ENCODE data around the gene NDUFAF2.
"Not testable (repeated sequence)": the region's sequence is repeated elsewhere in the genome, so short reads cannot be mapped to it uniquely, and the experiment has no call there.

Gene NDUFAF2

DNA sequence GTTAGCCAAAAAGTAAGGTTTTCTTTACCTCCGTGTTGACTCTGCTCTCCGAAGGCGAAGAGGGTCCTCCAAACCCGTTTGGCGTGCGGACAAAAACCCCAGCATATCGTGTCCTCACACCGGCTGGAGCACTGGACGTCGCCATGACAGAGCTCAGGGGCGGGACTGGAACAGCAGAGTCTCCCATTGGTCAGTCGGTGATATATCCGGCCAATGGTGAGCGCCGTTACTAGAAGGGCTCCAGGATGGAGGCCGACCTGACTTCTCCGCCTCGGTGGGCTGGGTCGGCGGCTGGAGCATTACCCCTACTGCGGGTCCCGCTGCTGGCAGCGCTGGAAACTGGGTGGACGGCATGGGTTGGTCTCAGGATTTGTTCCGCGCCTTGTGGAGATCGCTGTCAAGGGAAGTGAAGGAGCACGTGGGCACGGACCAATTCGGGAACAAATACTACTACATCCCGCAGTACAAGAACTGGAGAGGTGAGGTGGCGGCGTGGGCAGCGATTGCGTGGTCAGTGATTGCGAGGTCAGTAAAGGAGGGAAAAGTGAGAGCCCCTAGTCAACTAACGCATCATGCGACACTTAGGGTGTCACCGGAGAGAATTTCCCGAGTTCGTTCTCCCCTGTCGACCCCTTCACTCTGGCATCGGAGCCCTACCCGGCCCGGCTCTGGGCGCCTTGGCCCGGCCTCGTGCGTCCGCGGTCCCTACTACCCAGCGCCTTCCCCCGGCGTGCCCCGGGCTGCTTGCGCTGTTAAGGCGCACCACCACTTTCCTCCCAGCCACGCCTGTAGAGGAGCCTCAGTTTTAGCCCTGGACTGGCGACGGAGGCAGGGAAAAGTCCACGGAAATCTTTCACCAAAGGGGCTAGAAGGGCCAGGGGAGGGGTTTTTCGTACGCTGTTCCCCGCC is at the start of gene NDUFAF2, which contains the start of gene ERCC8:
Gene NDUFAF2 (plus strand): TSS at position 302 of the 909 bp plus-strand sequence. CDS start 51 bp downstream, at position 353.
Gene ERCC8 (minus strand): TSS at position 167 of the 909 bp plus-strand sequence. CDS start 62 bp downstream, at position 105.
- in situ Hi-C loops (cut with MboI; ENCODE audit: low sequenced_read_pairs), result no loop called here

DNA sequence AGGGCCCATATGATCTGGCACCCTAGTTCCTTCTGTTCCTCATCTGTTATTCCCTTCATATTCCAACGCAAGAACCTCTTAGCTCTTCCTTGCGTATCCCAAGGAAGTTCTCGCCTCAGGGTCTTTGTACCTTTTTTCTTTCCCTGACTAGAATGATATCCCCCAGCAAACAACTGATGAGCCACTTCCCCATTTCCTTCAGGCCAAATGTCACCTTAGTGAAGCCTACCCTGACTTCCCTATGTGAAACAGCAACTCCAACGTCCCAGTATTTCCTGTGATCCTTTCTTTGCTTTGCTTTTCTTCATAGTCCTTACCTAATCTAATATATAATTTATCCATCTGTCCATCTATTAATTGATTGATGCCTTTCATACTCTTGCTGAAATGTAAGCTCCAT is 48.0 kb upstream of the NDUFAF2 start:
- in situ Hi-C loops (cut with MboI; ENCODE audit: low sequenced_read_pairs), result no loop called here

DNA sequence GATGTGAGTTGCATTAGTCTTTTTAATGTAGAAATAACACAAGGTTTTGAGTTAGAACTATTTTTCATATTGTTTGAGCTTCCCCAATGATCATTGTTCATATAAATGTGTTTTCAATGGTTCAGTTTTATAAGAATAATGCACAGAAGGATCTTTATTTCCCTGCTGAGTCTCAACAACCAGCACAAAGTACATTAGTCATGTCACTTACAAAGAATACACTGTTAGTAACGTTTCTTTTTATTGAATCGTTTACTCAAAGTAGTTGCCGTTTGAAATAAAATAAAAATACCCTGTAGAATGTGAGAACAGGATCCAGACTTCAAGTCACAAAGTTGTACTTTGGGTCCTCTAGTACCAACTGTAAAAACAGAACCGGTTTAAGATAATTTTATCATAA is 41.6 kb upstream of the NDUFAF2 start:
- in situ Hi-C loops (cut with MboI; ENCODE audit: low sequenced_read_pairs), result no loop called here

DNA sequence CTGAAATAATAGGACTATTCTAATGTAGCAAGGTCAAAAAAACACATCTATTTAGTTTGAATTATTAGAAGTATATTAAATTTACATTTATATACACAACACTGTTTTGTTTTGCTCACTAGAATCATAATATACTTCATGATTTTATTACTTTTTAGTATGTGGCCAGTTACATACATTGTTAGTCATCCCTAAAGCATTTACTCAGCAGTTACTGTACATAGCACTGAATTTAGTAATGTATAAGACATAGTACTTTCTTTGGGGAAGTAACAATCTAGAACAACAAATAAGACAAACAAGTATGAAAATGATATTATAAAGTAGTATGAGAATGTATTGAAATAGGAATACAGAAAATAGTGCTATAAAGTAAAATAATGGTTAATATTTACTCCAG is 28.4 kb upstream of the NDUFAF2 start:
- in situ Hi-C loops (cut with MboI; ENCODE audit: low sequenced_read_pairs), result no loop called here

DNA sequence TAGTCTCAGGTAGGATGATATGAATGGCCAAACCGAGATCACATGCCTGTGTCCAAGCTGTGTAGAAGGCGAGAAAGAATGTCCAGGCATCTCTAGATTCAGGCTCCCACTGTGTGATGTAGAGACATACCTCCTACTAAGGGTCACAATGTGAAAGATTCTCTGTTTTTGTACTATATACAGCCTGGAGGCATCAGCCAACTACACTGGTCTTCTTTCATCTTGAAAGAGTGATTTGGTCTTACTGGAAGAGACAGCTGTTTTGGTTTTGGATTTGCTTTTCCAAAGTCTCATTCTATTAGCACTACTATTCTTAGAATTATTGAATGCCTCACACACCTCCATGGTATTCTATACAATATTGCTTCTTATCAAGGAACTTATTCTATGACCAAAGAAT is 26.5 kb upstream of the NDUFAF2 start:
- in situ Hi-C loops (cut with MboI; ENCODE audit: low sequenced_read_pairs), result no loop called here

DNA sequence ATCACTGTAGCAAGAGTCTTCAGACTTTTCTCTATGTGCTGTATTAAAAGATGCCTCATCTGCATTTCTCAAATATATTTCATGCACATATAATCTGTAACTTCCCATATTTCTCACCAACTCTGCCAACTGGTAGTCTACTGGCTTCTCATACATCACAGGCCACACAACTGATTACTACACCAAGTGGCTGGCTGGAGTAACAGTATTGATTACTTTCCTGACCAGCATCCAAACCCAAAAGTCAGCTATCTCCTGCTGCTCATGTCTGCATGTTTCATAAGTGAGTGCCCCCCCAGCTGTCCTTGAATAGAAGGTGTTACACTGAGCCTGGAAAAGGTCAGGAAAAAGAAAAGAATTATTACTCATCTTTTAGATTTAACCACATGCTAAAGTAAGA is 17.6 kb upstream of the NDUFAF2 start:
- in situ Hi-C loops (cut with MboI; ENCODE audit: low sequenced_read_pairs), result no loop called here

GRCh38 chr5:60929024-60929423 is 16.0 kb upstream of the NDUFAF2 start:
- in situ Hi-C loops (cut with MboI; ENCODE audit: low sequenced_read_pairs), result no loop called here

DNA sequence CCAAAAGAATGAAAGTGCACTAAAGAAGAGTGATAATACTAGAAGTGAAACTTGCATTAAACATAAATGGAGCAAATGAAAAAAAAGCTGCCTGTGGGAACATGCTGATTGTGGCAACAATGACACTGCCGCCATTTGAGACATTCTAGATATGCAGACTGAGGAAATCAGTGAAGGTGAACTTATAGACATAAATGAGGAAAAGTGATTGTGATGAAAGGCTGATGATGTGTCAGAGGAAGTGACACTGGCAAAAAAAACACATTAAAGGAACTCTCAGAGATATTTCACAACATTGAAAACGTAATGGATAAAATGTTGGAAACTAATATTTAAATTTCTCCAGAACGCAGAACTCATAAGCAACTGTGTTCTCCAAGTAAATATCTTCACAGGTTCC is 1.4 kb upstream of the NDUFAF2 start:
- in situ Hi-C loops (cut with MboI; ENCODE audit: low sequenced_read_pairs), result no loop called here

GRCh38 chr5:60945813-60946187 is 795 bp downstream of the NDUFAF2 start:
- in situ Hi-C loops (cut with MboI; ENCODE audit: low sequenced_read_pairs), result no loop called here

DNA sequence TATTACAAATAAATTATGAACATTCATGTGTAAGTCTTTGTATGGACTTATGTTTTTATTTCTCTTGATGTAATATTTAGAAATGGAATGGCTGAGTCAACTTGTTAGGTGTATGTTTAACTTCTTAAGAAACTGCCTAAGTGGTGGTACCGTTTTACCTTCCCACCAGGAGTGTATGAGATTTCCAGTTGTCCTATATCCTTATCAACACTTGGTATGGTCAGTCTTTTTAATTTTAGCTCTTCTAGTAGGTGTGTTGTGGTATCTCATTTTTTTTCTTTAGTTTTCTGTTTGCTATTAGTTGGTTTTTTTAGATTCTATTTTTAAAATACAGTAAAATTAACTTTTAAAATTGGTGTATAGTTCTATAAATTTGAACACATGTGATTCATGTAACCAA is 3.7 kb downstream of the NDUFAF2 start:
- in situ Hi-C loops (cut with MboI; ENCODE audit: low sequenced_read_pairs), result no loop called here

- in situ Hi-C loops (cut with MboI; ENCODE audit: low sequenced_read_pairs), result no loop called here
Measured at GRCh38 chr5:60955239-60955638, 10.2 kb downstream of the NDUFAF2 start.

DNA sequence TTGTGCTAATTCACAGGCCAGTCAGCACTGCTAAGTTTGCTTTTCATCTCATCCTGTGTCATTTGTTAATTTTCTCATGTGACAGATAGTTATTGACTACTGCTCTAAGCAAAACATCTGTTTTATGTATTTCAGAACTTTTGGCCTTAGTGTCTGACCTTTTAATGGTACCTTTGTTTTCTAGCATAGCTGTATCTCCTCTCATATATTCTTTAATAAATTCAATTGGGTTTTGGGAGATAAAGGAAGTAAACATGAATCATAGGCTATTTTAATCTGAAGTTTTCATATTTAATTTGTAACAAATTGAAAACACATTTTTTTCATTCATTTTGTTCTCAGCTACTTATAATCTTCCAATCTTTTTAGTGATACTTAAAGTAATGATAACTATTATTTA is 13.1 kb downstream of the NDUFAF2 start:
- in situ Hi-C loops (cut with MboI; ENCODE audit: low sequenced_read_pairs), result no loop called here

DNA sequence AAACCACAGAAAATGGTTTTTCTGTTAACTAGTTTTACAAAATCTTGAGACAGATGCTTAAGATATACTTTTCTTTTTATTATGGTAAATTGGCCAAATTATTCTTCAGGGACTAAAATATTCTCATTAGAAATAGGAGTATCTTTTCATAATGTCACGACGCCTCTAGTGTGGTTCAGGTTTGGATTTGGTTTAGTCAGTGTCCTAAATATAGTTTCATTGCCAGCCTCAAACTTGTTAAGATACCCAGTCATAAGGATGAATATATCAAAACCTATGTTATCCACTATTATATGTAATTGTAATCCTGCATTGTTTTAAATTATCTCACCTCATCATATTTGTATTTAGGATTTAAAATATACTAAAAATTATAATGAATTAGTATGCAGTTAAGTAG is 13.7 kb downstream of the NDUFAF2 start:
- in situ Hi-C loops (cut with MboI; ENCODE audit: low sequenced_read_pairs), result no loop called here

- in situ Hi-C loops (cut with MboI; ENCODE audit: low sequenced_read_pairs), result no loop called here
Measured at GRCh38 chr5:60959156-60959555, 14.2 kb downstream of the NDUFAF2 start.

DNA sequence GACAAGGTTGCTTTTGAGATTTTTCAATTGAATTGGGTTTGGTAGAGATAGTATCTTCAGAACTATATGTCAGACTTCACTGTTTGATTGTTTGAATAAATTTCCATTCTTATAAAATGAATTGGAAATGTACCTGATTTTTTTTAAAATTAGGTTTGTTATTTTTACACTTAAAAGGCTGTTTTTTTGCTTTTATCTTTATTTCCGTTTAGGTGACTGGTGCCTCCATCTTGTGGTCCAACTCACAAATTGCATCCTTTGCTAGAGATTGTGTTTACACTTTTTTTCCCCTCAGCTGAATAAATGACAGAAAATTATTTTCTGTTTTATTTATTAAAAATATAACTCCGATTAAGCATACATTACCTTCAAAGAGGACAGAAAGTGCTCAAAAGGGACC is 15.6 kb downstream of the NDUFAF2 start:
- in situ Hi-C loops (cut with MboI; ENCODE audit: low sequenced_read_pairs), result no loop called here

- in situ Hi-C loops (cut with MboI; ENCODE audit: low sequenced_read_pairs), result no loop called here
Measured at GRCh38 chr5:60961685-60962084, 16.7 kb downstream of the NDUFAF2 start.

DNA sequence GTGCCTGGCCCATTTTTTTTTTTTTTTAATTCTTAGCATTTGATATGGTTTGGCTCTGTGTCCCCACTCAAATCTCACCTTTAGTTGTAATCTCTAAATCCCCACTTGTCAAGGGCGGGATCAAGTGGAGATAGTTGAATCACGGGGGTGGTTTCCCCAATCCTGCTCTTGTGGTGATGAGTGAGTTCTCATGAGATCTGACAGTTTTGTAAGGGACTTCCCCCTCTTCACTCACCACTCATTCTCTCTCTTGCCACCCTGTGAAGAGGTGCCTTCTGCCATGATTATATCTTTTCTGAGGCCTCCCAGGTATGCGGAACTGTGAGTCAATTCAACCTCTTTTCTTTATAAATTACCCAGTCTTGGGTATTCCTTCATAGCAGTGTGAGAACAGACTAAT is 27.2 kb downstream of the NDUFAF2 start:
- in situ Hi-C loops (cut with MboI; ENCODE audit: low sequenced_read_pairs), result no loop called here

DNA sequence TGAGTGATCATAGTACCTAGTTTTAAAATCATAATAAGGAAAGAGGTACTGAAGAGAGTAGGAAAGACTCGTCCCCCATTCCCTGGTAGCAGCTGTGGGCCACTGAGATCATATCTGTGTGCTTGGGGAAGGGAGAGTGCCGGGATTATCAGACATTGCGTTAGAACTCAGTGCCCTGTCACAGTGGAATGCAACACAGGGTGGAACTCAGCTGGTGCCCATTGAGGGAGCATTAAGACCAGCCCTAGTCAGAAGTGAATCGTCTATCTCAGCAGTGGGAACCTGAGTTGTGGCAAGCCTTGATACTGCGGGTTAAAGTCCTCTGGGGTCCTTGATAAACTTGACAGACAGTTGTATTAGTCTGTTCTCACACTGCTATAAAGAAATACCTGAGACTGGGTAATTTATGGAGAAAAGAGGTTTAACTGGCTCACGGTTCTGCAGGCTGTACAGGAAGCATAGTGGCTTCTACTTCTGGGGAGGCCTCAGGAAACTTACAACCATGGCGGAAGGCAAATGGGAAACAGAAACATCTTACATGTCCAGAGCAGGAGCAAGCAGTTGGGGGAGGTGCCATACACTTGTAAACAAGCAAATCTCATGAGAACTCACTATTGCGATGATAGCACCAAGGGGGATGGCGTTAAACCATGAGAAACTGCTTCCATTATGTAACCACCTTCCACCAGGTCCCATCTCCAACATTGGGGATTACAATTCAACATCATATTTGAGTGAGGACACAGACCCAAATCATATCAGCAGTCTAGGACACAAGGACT is 33.1 kb downstream of the NDUFAF2 start:
- in situ Hi-C loops (cut with MboI; ENCODE audit: low sequenced_read_pairs), result no loop called here

- in situ Hi-C loops (cut with MboI; ENCODE audit: low sequenced_read_pairs), result no loop called here
Measured at GRCh38 chr5:60978968-60979367, 34.0 kb downstream of the NDUFAF2 start.

DNA sequence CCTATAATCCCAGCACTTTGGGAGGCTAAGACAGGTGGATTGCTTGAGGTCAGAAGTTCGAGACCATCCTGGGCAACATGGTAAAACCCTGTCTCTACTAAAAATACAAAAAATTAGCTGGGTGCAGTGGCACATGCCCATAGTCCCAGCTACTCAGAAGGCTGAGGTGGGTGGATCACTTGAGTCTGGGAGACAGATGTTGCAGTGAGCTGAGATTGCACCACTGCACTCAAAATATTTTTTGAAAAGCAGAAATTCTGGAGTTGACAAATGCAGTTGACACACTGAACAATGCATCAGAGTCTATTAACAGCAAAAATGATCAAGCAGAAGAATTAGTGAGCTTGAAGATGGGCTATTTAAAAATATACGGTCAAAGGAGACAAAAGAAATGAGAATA is 35.5 kb downstream of the NDUFAF2 start:
- in situ Hi-C loops (cut with MboI; ENCODE audit: low sequenced_read_pairs), result no loop called here

- in situ Hi-C loops (cut with MboI; ENCODE audit: low sequenced_read_pairs), result not testable (repeated sequence)
Measured at GRCh38 chr5:60982127-60982526, 37.1 kb downstream of the NDUFAF2 start.

DNA sequence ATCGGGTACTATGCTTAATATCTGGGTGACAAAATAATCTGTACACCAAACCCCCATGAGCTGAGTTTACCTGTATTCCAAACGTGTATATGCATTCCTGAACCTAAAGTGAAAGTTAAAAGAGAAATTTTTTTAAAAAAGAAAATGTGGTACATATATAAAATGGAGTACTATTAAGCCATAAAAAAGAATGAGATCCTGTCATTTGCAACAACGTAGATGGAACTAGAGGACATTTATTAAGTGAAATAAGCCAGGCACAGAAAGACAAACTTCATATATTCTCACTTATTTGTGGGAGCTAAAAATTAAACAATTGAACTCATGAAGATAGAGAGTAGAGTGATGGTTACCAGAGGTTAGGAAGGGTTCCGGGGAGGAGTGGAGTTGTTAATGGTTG is 44.8 kb downstream of the NDUFAF2 start:
- in situ Hi-C loops (cut with MboI; ENCODE audit: low sequenced_read_pairs), result no loop called here
